ENCODE measurements around the gene NAALADL2.

- TF ChIP-seq CTCF (IDR thresholded peaks at IDR 0.05; ENCODE audit: borderline replicate concordance, extremely low read depth, low read length, poor library complexity, severe bottlenecking), result no peak
- TF ChIP-seq EZH2 (IDR thresholded peaks at IDR 0.05; ENCODE audit: borderline replicate concordance, low read depth, low read length, severe bottlenecking), result no peak
Measured at GRCh38 chr3:175311404-175311803, 452.3 kb downstream of the NAALADL2 start.

Data from DND-41 (cell line).